Epithelial cell of umbilical artery (primary cell): ENCODE results near the gene RTN4RL2. TPM values are rescaled to one million over a fixed set of nuclear protein-coding genes. Genes with fewer than 3 reads are reported as not detected.

Source experiments
- total RNA-seq: library from RNA; depleted of rRNA; stranded (reverse); fragments of >200 nt; gene quantifications from 2 replicates; pipeline ENCODE4 v1.2.3, GENCODE V29; 2014

Gene RTN4RL2
- total RNA-seq: under 0.01 and 0.15 TPM in 2 replicates

DNA sequence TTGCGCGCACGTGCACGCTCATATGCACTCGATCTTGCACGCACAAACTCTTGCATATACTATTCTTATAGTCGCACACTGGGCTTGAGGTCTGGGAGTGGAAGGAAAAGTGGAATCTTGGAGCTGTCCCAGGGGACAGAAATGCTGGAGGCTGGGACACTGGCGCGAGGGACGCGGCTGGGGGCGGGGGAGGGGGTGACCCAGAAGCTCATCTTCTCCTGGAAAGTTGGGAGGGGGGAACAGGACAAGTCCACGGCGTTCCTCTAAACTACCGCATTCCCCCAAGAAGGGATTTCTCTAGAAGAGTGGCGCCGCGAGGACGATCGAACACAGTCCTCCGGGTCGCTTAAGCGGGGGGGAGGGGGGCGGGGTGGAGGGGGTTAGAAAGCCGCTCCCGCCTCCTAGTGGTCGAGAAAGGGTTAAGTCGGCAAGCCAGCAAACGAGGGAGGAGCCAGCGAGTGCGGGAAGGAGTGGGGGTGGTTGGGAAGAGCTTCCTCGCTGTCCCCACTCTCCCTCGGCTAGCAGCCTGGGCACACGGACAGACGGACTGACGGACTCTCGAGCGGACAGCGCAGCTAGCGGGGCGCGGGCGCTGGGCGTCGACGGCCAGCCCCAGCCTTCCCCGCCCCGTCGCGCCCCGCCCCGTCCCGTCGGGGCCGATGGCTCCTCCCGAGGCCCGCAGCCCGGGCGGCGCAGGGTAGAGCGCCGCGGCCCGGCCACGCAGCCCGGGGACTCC, at the start of gene RTN4RL2:
RTN4RL2 (plus strand) TSS at position 507 of the 736 bp plus-strand sequence. CDS start 338 bp downstream, outside the sequence.

DNA sequence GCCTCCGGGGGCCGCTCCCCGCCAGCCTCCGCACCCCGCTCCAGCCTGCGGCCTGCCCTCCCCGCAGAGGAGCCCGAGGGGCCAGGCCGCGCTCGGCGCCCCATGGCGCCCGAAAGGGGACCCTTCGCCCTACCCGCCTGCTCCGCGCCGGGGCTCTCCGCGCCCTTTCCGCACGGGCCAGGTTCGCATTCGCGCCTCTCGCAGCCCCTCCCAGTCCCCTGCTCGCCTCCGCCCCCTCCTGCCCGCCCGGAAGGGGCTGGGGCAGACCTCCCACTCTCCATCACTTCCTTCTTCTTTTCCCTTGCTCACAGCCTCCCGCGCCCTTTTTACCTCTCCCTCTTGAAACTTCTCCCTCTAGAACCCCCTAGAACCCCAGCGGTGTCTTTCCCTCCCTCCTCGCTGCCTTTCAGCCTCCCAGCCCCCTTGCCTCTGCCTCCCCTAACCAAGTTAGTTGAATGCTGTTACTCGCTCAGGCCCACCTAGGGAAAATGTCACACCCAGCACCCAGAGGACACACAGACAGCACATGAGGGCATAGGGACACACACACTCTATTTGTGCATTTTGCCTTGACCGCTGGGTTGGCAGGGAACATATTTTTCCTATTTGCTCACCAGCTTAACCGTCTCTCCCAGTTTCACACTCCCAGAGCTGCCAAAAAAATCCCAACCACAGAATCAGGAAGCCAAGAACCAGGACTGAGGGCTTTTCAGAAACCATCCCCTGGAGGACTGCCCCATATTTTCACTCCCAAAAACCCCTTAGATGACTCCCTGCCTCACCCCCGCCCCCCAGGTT, 33.2 kb upstream of the RTN4RL2 start, which contains the start of gene SLC43A3:
SLC43A3 (minus strand) TSS at position 193 of the 798 bp plus-strand sequence. CDS start 949 bp downstream, outside the sequence.

DNA sequence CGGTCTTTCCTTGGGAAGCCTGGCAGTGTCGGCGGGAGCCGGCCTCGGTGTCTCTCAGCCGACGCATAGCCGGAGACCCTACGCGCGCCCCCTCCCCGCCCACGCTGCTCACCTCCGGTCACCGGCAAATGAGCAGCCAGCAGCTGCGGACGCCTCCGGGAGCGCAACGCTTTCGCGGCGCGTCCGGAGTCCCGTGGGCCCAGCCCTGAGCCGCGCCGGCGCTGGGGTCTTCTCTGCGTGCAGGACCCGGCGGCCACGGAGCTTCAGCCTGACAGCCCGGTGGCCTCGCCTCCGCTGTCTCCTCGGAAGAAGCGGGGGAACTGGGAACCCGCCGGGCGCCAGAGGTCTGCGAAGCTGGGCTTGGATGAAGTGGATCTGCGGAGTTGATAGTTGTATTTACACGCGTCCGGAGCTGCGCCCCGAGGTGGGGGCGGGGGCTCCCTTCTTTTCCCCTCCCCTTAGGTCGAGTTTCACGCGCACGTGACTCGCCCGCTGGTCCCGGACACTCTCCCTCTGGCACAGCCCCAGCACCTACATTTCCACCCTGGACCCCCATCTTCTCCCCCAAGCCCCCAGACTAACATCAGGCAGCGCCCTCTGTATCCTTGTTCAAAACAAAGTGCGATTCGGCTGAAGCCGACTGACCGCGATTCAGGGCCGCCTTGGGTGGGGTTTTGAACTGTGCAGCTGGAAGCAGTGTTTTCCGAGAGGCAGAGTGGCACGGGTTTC, 55.2 kb downstream of the RTN4RL2 start, which contains the start of gene SLC43A1:
SLC43A1 (minus strand) TSS at position 371 of the 729 bp plus-strand sequence. CDS start 1,591 bp downstream, outside the sequence.

Other genes with a start within 250 kb of the RTN4RL2 start
- not detected in 2 replicates for gene APLNR, start 223.3 kb upstream of the RTN4RL2 start, total RNA-seq
- 60.0 and 84.8 TPM in 2 replicates for gene TNKS1BP1, start 135.6 kb upstream of the RTN4RL2 start, total RNA-seq
- 83.5 and 83.6 TPM in 2 replicates for gene SSRP1, start 124.6 kb upstream of the RTN4RL2 start, total RNA-seq
- not detected in 2 replicates for gene P2RX3, start 122.2 kb upstream of the RTN4RL2 start, total RNA-seq
- gene PRG3, start 79.4 kb upstream of the RTN4RL2 start, total RNA-seq: not detected in 2 replicates
- 0.30 TPM in 1 of 2 replicates, not detected in the other for gene PRG2, start 69.9 kb upstream of the RTN4RL2 start, total RNA-seq
- gene SLC43A3, start 33.4 kb upstream of the RTN4RL2 start, total RNA-seq: 75.7 and 82.2 TPM in 2 replicates
- gene SLC43A1, start 55.2 kb downstream of the RTN4RL2 start, total RNA-seq: 13.6 and 17.2 TPM in 2 replicates
- 65.0 and 81.3 TPM in 2 replicates for gene TIMM10, start 70.2 kb downstream of the RTN4RL2 start, total RNA-seq
- not detected in 2 replicates for gene SMTNL1, start 77.1 kb downstream of the RTN4RL2 start, total RNA-seq
- gene UBE2L6, start 107.1 kb downstream of the RTN4RL2 start, total RNA-seq: 17.9 and 76.9 TPM in 2 replicates
- gene SERPING1, start 137.2 kb downstream of the RTN4RL2 start, total RNA-seq: under 0.01 and 0.46 TPM in 2 replicates
- under 0.01 TPM in 1 of 2 replicates, not detected in the other for gene YPEL4, start 189.4 kb downstream of the RTN4RL2 start, total RNA-seq
- 28.3 and 31.5 TPM in 2 replicates for gene CLP1, start 197.2 kb downstream of the RTN4RL2 start, total RNA-seq
- gene ZDHHC5, start 207.6 kb downstream of the RTN4RL2 start, total RNA-seq: 24.7 and 33.3 TPM in 2 replicates